Activated naive CD8-positive, alpha-beta T cell treated with anti-CD3 and anti-CD28 coated beads for 36 hours (primary cell): ENCODE data around the gene MTURN. TPM values are rescaled to one million over a fixed set of nuclear protein-coding genes. Genes with fewer than 3 reads are reported as not detected.

Experiments used
- DNase-seq: peaks from one replicate; pipeline ENCODE4 v3.0.0; 2021
- H3K27ac Mint-ChIP-seq: one replicate; pipeline ENCODE4 v1.8.0; 2022; ENCODE audit warnings: mild to moderate bottlenecking, moderate library complexity, mixed read lengths
- H3K27me3 Mint-ChIP-seq: one replicate; pipeline ENCODE4 v1.8.0; 2022; ENCODE audit warnings: mild to moderate bottlenecking, mixed read lengths
- H3K36me3 Mint-ChIP-seq: one replicate; pipeline ENCODE4 v1.8.0; 2021; ENCODE audit warnings: mild to moderate bottlenecking, mixed read lengths
- H3K4me1 Mint-ChIP-seq: one replicate; pipeline ENCODE4 v1.8.0; 2021; ENCODE audit warnings: mixed read lengths
- H3K4me3 Mint-ChIP-seq: one replicate; pipeline ENCODE4 v1.8.0; 2022; ENCODE audit warnings: mild to moderate bottlenecking, moderate library complexity, mixed read lengths
- H3K9me3 Mint-ChIP-seq: one replicate; pipeline ENCODE4 v1.8.0; 2022; ENCODE audit warnings: mixed read lengths
- total RNA-seq, 2 experiments: library from RNA; stranded (reverse); gene quantifications; one replicate each; pipeline ENCODE4 v1.2.3, GENCODE V29; 2021

Gene MTURN
- total RNA-seq, 2 experiments from 2014 or later = 2.2 to 2.3 TPM

DNA sequence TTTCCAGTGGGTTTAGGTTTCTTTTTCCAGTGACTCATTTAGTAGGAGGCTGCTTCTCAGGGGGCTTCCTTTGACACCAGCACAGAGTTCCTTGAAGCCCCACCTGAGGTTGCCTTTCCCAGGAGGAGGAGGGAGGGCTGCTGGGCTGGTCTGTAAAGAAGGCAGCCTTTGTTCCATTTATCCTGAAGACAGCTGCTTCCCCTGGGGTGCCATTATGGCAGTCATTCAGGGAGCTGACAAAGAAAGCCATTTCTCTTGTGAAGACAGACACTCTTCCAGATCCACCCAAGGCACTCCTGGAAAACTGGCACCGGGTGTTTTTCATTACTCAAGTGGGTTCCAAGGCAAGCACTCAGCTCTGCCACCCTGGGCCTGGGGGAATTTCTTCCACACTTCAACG is 54.0 kb downstream of the MTURN start:
- Mint-ChIP-seq H3K4me3 (no peak overlapping the region), H3K9me3 (peaks cover 10% of the 10 kb centered on the region), H3K36me3 (no peaks in the 10 kb centered on the region), H3K27me3 (no peaks in the 10 kb centered on the region), H3K4me1 (peaks cover 3% of the 10 kb centered on the region), H3K27ac (no peak overlapping the region)
- DNase-seq = no peak

DNA sequence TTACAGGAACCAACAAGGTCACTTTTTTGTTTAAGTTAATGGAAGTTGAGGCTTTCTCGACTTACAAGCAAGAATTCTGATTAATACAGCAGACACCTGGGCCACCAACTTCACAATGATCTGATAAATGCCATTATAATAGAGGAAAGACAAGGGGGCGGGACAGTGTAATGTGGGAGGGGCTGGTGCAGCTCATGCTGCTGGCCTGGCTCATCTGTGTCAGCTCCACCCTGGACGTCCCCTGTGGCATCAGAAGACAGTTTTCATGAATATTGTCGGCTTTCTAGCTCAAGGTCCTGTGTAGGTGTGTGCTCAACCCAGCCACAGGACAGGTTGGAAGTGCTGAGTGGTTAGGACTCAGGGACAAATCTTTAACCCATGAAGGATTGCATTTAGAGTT is 57.0 kb downstream of the MTURN start:
- Mint-ChIP-seq H3K36me3 (peaks cover 4% of the 10 kb centered on the region), H3K27me3 (no peaks in the 10 kb centered on the region), H3K4me3 (no peak overlapping the region), H3K4me1 (peaks cover 3% of the 10 kb centered on the region), H3K27ac (no peak overlapping the region), H3K9me3 (peaks cover 16% of the 10 kb centered on the region)
- DNase-seq = no peak

DNA sequence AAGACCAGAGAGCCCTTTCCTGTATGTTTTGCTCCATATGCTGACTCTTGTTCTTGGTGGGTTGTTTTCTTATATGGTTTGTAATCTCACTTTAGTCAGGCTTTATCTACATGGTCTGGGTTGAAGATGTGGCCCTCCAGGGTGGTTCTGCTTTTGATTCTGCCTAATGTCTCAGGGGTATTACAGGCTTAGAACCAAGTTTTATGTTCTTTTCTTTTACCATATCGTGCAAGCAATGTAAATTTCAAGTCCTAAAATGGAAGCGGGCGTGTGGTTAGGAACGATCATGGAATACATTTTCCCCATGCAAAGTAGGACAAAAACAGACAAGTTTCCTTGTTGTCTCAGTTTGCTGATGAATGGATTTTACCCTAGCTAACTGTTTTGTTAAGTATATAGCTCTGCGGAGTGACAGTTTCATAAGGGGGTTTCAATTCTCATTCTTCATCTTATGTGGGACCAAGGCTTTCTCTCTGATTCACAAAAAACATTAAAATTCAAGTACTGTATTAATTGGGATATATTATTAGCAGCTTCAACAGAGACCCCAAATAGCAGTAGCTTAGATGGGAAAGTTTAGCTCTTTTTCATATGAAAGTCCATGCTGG is 58.7 kb downstream of the MTURN start:
- DNase-seq = no peak
- H3K36me3 Mint-ChIP-seq = peaks cover 6% of the 10 kb centered on the region
- no peaks in the 10 kb centered on the region for H3K27me3 Mint-ChIP-seq
- H3K4me3 Mint-ChIP-seq = no peak overlapping the region
- H3K4me1 Mint-ChIP-seq = peaks cover under 1% of the 10 kb centered on the region
- H3K27ac Mint-ChIP-seq = no peak overlapping the region
- peaks cover 12% of the 10 kb centered on the region for H3K9me3 Mint-ChIP-seq

DNA sequence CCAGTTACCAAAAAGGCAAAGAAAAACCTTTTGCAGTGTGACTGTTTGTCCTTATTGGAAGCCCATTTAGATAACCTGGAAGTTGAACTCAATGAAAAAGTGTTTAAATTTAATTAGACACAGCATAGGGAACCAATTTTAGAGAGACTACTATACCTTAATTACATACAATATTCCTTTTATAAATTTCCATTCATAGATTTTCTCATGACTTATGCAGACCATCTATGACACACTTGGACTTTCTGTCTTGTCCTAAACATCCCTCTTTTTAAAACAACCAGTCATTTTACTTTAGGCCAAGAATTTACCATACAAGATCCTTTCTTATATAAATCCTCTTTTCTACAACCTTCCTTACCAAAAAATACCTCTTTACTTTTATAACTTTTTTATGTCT is 61.6 kb downstream of the MTURN start:
- Mint-ChIP-seq H3K27me3 (no peaks in the 10 kb centered on the region), H3K9me3 (peaks cover 12% of the 10 kb centered on the region), H3K4me1 (no peaks in the 10 kb centered on the region), H3K27ac (no peak overlapping the region), H3K4me3 (no peak overlapping the region), H3K36me3 (peaks cover 6% of the 10 kb centered on the region)
- DNase-seq = no peak

DNA sequence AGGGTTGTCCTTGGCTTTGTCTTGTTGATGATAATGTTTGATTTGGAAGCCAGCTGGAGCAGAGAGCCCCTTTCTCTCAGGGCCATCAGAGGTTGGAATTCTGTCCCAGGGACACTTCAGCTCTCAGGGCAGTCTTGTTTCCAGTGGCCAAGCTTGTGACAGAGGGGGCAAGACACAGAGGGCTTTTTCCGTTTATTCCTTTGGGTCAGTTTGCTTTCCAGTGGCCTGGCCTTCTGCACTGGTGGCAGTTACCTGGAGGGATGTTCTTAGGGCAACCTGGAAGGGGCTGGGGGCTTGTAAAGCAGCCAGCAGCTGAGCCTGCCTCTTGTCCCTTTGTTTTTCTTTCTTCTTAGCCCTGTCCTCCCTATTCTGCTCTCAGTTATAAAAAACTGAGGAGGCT is 62.7 kb downstream of the MTURN start:
- Mint-ChIP-seq H3K36me3 (peaks cover 6% of the 10 kb centered on the region), H3K4me3 (no peak overlapping the region), H3K27ac (no peak overlapping the region), H3K4me1 (no peaks in the 10 kb centered on the region), H3K27me3 (no peaks in the 10 kb centered on the region), H3K9me3 (peaks cover 12% of the 10 kb centered on the region)
- DNase-seq = no peak

DNA sequence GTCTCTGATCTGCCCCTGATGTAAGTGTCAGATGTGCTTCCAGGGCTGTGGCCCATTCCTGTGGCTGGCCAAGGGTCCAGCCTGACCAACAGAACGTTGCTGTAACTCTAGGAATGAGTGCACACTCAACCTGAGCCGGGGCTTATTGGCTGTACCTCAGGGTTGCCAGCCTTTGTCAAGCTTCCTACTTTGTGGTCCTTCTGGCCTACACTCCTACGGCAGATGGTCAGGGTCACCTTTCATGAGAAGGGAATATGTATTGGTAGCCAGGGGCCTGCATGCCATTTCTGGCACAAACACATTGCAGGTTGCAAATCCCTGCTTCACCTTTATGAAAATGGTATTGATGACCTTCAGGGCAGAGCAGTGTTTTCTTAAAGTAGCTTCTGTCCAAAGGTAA is 64.5 kb downstream of the MTURN start:
- Mint-ChIP-seq H3K36me3 (peaks cover 6% of the 10 kb centered on the region), H3K4me1 (no peaks in the 10 kb centered on the region), H3K4me3 (no peak overlapping the region), H3K27me3 (no peaks in the 10 kb centered on the region), H3K9me3 (peaks cover 12% of the 10 kb centered on the region), H3K27ac (no peak overlapping the region)
- DNase-seq = no peak

DNA sequence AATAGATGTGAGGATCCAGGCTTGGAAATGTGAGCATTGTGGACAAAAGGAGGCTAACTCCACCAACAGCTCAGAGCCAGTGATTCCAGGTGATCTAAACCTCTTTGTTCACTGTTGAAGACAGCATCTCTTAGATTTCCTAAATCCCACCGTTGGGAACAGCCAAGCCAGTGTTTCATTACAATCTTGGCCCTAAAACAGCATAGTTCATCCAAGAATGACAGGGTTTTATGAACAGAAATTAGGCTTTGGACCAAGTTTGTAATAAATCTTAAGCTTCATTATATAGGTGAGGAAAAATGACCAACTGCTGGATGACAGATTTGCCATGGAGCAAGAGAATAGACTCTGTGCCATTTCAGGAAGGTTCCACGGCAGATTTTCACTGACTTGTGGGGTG is 65.8 kb downstream of the MTURN start:
- Mint-ChIP-seq H3K27me3 (no peaks in the 10 kb centered on the region), H3K4me1 (no peaks in the 10 kb centered on the region), H3K4me3 (no peak overlapping the region), H3K9me3 (peaks cover 11% of the 10 kb centered on the region), H3K36me3 (peaks cover 6% of the 10 kb centered on the region), H3K27ac (no peak overlapping the region)
- DNase-seq = no peak

DNA sequence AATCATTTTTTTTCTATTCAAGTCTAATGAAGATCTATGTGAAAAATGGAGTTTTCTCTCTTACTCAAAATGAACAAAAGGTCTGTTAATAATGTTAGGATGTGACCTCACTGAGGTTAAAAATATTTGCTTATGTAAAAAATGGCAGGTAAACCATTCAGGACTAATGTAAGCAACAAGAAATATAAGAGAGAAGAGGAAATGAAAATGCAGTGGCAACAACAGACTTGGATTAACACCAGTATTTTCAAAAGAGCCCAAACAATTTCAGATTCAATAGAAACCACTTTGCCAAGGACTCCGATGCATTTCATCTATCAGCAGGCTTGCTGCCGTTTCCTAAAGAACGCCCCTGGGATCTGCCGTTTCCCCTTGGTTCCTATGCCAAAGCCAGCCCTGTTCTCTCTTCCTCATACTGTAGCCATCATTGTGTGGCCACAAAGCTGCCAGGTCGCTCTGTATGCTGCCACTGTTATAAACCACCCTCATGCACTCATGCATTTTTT is 66.4 kb downstream of the MTURN start:
- Mint-ChIP-seq H3K36me3 (peaks cover 3% of the 10 kb centered on the region), H3K4me1 (no peaks in the 10 kb centered on the region), H3K9me3 (peaks cover 8% of the 10 kb centered on the region), H3K27ac (no peak overlapping the region), H3K4me3 (no peak overlapping the region), H3K27me3 (no peaks in the 10 kb centered on the region)
- no peak for DNase-seq

DNA sequence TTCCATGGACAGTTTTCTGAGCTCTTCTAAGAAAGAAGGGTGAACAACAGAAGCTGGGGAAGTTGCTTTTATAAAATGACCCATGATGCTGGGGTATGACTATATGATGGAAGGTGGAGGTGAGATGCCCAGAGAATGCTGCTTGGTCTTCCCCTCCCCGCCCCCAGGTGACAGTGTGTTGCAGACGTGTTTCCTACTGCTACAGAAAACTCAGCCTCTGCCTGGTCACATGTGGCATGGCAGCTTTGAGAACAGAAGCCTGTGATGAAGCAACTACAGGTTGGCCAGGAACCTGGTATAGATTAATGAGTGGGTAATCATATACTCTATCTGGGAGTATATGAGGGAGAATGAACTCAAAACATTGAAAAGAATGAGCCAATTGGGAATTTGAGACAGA is 67.1 kb downstream of the MTURN start:
- peaks cover 3% of the 10 kb centered on the region for H3K9me3 Mint-ChIP-seq
- H3K36me3 Mint-ChIP-seq = peaks cover under 1% of the 10 kb centered on the region
- DNase-seq = no peak
- H3K4me3 Mint-ChIP-seq = no peak overlapping the region
- H3K27me3 Mint-ChIP-seq = no peaks in the 10 kb centered on the region
- H3K27ac Mint-ChIP-seq = no peak overlapping the region
- H3K4me1 Mint-ChIP-seq = peaks cover 1% of the 10 kb centered on the region

DNA sequence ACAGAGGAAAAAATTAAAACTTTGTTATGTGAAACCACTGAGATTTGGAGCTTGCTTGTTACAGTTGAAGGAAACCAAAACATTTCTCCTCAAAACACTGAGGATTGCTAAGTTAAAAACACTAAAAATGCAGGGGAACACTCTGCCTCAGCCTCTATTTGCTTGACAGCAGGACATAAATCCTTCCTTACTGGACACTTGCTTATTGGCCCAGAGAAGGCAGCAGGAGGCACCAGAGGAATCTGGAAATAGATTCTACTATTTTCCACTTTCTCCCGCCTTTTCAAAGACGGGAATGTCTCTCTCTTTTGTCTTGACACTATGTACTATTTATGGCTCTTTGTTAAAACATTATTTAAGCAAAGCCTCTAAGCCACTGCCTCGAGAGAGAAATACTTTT is 67.9 kb downstream of the MTURN start:
- H3K27me3 Mint-ChIP-seq = no peaks in the 10 kb centered on the region
- no peak overlapping the region for H3K4me3 Mint-ChIP-seq
- H3K4me1 Mint-ChIP-seq = peaks cover 2% of the 10 kb centered on the region
- H3K36me3 Mint-ChIP-seq = no peaks in the 10 kb centered on the region
- no peak for DNase-seq
- H3K9me3 Mint-ChIP-seq = no peaks in the 10 kb centered on the region
- no peak overlapping the region for H3K27ac Mint-ChIP-seq

DNA sequence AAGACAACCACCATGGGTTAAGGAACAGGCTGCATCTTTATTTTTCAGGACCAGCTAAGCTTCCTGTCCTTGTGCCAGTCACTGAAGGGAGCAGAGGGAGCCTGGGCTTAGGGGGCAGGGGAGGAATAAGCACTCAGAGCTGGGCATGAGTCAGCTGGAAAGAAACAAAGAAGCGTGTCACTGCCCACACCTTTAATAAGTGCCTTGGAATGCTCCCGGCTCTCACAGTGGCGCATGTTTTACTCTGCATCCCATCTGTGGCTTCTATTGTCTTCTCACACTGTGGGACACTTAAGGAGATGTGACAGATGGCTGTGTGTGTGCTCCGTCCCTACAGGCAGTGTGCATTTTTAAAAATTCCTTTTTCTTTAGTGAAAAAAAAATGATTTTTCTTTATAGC is 71.7 kb downstream of the MTURN start:
- no peaks in the 10 kb centered on the region for H3K27me3 Mint-ChIP-seq
- H3K9me3 Mint-ChIP-seq = no peaks in the 10 kb centered on the region
- H3K27ac Mint-ChIP-seq = no peak overlapping the region
- peaks cover 2% of the 10 kb centered on the region for H3K4me1 Mint-ChIP-seq
- no peak overlapping the region for H3K4me3 Mint-ChIP-seq
- H3K36me3 Mint-ChIP-seq = no peaks in the 10 kb centered on the region
- no peak for DNase-seq

DNA sequence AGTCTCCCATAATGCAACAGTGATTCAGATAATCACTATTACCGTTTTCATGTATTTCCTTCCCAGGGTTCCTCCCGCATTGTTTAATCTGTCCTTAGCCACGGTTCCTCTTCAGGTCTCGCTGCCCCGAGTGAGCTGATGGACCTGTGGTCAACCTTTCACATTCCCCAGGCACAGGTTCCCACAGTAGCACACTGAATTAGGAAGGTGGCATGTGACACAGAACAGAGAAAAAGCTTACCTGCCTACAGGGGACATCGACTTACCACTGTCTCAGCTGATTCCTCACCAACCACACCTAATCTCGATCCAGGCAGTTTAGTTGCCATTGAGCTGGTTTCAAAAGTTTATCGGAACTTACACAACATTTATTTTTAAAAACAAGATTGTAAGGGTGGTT is 72.2 kb downstream of the MTURN start:
- Mint-ChIP-seq H3K9me3 (no peaks in the 10 kb centered on the region), H3K27ac (no peak overlapping the region), H3K27me3 (no peaks in the 10 kb centered on the region), H3K36me3 (no peaks in the 10 kb centered on the region), H3K4me1 (peaks cover 2% of the 10 kb centered on the region), H3K4me3 (no peak overlapping the region)
- no peak for DNase-seq

DNA sequence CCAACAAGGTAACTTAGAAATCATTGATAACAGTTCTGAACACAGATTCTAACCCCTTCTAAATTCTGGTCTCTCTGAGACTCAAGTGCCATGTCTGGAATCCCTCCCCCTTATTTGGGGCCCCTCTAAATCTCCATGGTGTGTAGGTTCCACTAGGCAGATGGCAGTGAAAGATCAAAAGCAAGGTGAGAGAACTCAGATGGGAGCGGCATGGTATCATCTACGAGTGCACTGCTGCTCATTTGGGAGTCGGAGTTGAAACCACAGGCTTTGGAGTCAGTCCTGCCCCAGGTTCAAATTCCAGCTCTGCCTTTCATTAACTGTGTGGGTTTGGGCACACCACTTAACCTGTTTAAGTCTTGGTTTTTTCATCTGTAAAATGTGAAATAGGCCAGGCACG is 72.6 kb downstream of the MTURN start:
- Mint-ChIP-seq H3K9me3 (no peaks in the 10 kb centered on the region), H3K4me3 (no peak overlapping the region), H3K4me1 (peaks cover 2% of the 10 kb centered on the region)

DNA sequence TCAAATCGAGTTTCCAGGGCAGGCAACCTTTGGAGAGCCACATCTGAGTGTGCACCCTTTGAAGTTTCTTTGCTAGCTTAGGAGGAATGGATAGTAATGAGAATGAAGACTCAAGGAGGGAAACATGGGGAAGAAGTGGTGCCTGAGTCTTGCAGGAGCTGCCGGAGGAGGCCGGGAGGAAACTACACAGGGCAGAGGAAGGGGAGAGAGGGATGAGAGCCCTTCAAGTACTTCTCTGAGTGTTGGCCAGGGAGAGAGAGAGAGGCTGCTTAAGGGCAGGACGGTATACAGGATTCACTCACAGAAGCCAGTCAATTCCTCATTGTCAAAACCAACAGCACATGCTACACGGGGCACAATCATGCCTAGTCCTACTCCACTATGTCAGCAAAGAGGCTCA is 75.2 kb downstream of the MTURN start:
- Mint-ChIP-seq H3K4me3 (no peak overlapping the region), H3K27ac (no peak overlapping the region), H3K27me3 (peaks cover 3% of the 10 kb centered on the region), H3K9me3 (no peaks in the 10 kb centered on the region), H3K4me1 (peaks cover 2% of the 10 kb centered on the region), H3K36me3 (no peaks in the 10 kb centered on the region)
- DNase-seq = no peak

More for the DNA sequence above, 72.6 kb downstream of the MTURN start:
- Mint-ChIP-seq H3K36me3 (no peaks in the 10 kb centered on the region), H3K27me3 (no peaks in the 10 kb centered on the region), H3K27ac (no peak overlapping the region)
- no peak for DNase-seq
